GM23338 (cell line): ENCODE data around the gene FASN. TPM values are rescaled to one million over a fixed set of nuclear protein-coding genes. Genes with fewer than 3 reads are reported as not detected.

Source experiments
- ATAC-seq: fragments of 200-7000 bp; cut with Tn5 transposase; 3 replicates; pipeline ENCODE4 v1.9.1; 2020
- DNase-seq: peaks from one replicate; pipeline ENCODE4 v3.0.0-alpha.2; 2015; ENCODE audit warnings: low spot score
- H2AFZ ChIP-seq: fragments of 200-600 bp; sonication (generic); 2 replicates; pipeline ENCODE4 v1.8.0; 2016; ENCODE audit warnings: antibody characterized with exemption, mild to moderate bottlenecking, moderate library complexity
- H3F3A ChIP-seq: fragments of 200-600 bp; sonication (generic); replicated peaks from 2 replicates; pipeline ENCODE4 v1.8.0; 2017; ENCODE audit warnings: antibody characterized with exemption, mixed run types, low read depth
- H3K27ac ChIP-seq: fragments of 200-600 bp; sonication (generic); 2 replicates; pipeline ENCODE4 v1.6.1; 2016; ENCODE audit warnings: low read depth
- H3K27me3 ChIP-seq: fragments of 200-600 bp; sonication (generic); 2 replicates; pipeline ENCODE4 v1.8.0; 2016; ENCODE audit warnings: mild to moderate bottlenecking, mixed run types, moderate library complexity; ENCODE audit not compliant: insufficient read depth
- H3K36me3 ChIP-seq: fragments of 200-600 bp; sonication (generic); 2 replicates; pipeline ENCODE4 v1.8.0; 2016; ENCODE audit warnings: mild to moderate bottlenecking; ENCODE audit not compliant: insufficient read depth
- H3K4me1 ChIP-seq: fragments of 200-600 bp; sonication (generic); 2 replicates; pipeline ENCODE4 v1.8.0; 2016; ENCODE audit warnings: mild to moderate bottlenecking, moderate library complexity; ENCODE audit not compliant: insufficient read depth
- H3K4me2 ChIP-seq: fragments of 200-600 bp; sonication (generic); 2 replicates; pipeline ENCODE4 v1.7.1; 2017; ENCODE audit warnings: mixed run types
- H3K4me3 ChIP-seq: fragments of 200-600 bp; sonication (generic); 2 replicates; pipeline ENCODE4 v1.6.1; 2016; ENCODE audit warnings: mixed run types
- H3K79me2 ChIP-seq: fragments of 200-600 bp; sonication (generic); replicated peaks from 2 replicates; pipeline ENCODE4 v1.8.0; 2017; ENCODE audit warnings: mild to moderate bottlenecking; ENCODE audit not compliant: insufficient read depth
- H3K9me2 ChIP-seq: fragments of 200-600 bp; sonication (generic); 2 replicates; pipeline ENCODE4 v1.8.0; 2017; ENCODE audit not compliant: insufficient read depth
- H4K20me1 ChIP-seq: fragments of 200-600 bp; sonication (generic); replicated peaks from 2 replicates; pipeline ENCODE4 v1.8.0; 2017; ENCODE audit warnings: mild to moderate bottlenecking; ENCODE audit not compliant: insufficient read depth
- H3K27ac Mint-ChIP-seq: 2 replicates; pipeline ENCODE4 v1.8.0; 2020; ENCODE audit warnings: inconsistent platforms, mild to moderate bottlenecking, moderate library complexity, mixed read lengths
- H3K27me3 Mint-ChIP-seq: 3 replicates; pipeline ENCODE4 v1.8.0; 2022; ENCODE audit warnings: low read depth, mild to moderate bottlenecking, moderate library complexity, mixed read lengths, inconsistent platforms; ENCODE audit not compliant: insufficient read depth, poor library complexity
- H3K36me3 Mint-ChIP-seq: 3 replicates; pipeline ENCODE4 v1.8.0; 2021; ENCODE audit warnings: low read depth, mild to moderate bottlenecking, inconsistent platforms, moderate library complexity, mixed read lengths
- H3K4me1 Mint-ChIP-seq: 3 replicates; pipeline ENCODE4 v1.8.0; 2020; ENCODE audit warnings: mild to moderate bottlenecking, inconsistent platforms, mixed read lengths
- H3K4me3 Mint-ChIP-seq: 3 replicates; pipeline ENCODE4 v1.8.0; 2021; ENCODE audit warnings: moderate library complexity, mild to moderate bottlenecking, inconsistent platforms, mixed read lengths
- H3K9me3 Mint-ChIP-seq: 3 replicates; pipeline ENCODE4 v1.8.0; 2020; ENCODE audit warnings: moderate library complexity, mild to moderate bottlenecking, inconsistent platforms, mixed read lengths
- CREB1 ChIP-seq: fragments of 250-450 bp; sonication (Bioruptor Pico); IDR thresholded peaks from 2 replicates; pipeline ENCODE4 v1.5.0; 2020; ENCODE audit warnings: low read depth, mild to moderate bottlenecking, moderate library complexity
- EZH2 ChIP-seq: fragments of 200-600 bp; sonication (generic); IDR thresholded peaks from one replicate; pipeline ENCODE4 v1.8.0; 2017; ENCODE audit warnings: antibody characterized with exemption, mild to moderate bottlenecking, low read depth; ENCODE audit not compliant: unreplicated experiment
- EZH2phosphoT487 ChIP-seq: fragments of 200-600 bp; sonication (generic); IDR thresholded peaks from one replicate; pipeline ENCODE4 v1.8.1; 2018; ENCODE audit warnings: antibody characterized with exemption; ENCODE audit not compliant: unreplicated experiment
- JUNB ChIP-seq: IDR thresholded peaks from one replicate; pipeline ENCODE4 v1.6.1; 2016; ENCODE audit warnings: antibody characterized with exemption; ENCODE audit not compliant: unreplicated experiment
- NANOG ChIP-seq: IDR thresholded peaks from 2 replicates; pipeline ENCODE4 v1.6.1; 2016; ENCODE audit warnings: antibody characterized with exemption, borderline replicate concordance
- POLR2AphosphoS5 ChIP-seq: IDR thresholded peaks from 2 replicates; pipeline ENCODE4 v1.6.1; 2016; ENCODE audit warnings: antibody characterized with exemption, low read depth
- STAT1 ChIP-seq: IDR thresholded peaks from one replicate; pipeline ENCODE4 v1.6.1; 2016; ENCODE audit warnings: antibody characterized with exemption; ENCODE audit not compliant: unreplicated experiment
- ZNF114 ChIP-seq: fragments of 250-450 bp; sonication (Bioruptor Pico); IDR thresholded peaks from 2 replicates; pipeline ENCODE4 v1.5.0; 2020; ENCODE audit warnings: mild to moderate bottlenecking, moderate library complexity
- ZNF331 ChIP-seq: fragments of 250-450 bp; sonication (Bioruptor Pico); IDR thresholded peaks from 2 replicates; pipeline ENCODE4 v1.5.0; 2020; ENCODE audit warnings: low read depth, mild to moderate bottlenecking, moderate library complexity
- polyA plus RNA-seq: library from polyadenylated mRNA; unstranded; fragments of >200 nt; fragmentation: Nextera tagmentation; extraction: Ambion mirVana; gene quantifications from 2 replicates; pipeline ENCODE4 v1.2.1, GENCODE V29; 2016
- total RNA-seq: library from RNA; depleted of rRNA; stranded (reverse); fragments of >200 nt; shearing (Covaris generic); gene quantifications from 2 replicates; pipeline ENCODE4 v1.2.3, GENCODE V29; 2014
- TF ChIP-seq, protein P1 (sequence below): IDR thresholded peaks from one replicate; pipeline ENCODE4 v1.6.1; 2018; ENCODE audit warnings: antibody characterized with exemption; ENCODE audit not compliant: unreplicated experiment
- TF ChIP-seq, protein P2 (sequence below): IDR thresholded peaks from 2 replicates; pipeline ENCODE4 v1.6.1; 2016; ENCODE audit warnings: antibody characterized with exemption
- TF ChIP-seq, protein P3 (sequence below), 2 experiments: fragments of 200-600 bp in 1 of 2; sonication (generic) in 1 of 2; conservative IDR thresholded peaks; 2 replicates each; pipeline versions ENCODE4 v1.5.1 to v1.6.1; 2016 to 2017; ENCODE audit warnings: antibody characterized with exemption in 2 of 2, low read depth in 2 of 2, mild to moderate bottlenecking in 2 of 2, moderate library complexity in 1 of 2
- TF ChIP-seq, protein P4 (sequence below): fragments of 250-450 bp; sonication (Bioruptor Pico); IDR thresholded peaks from 2 replicates; pipeline ENCODE4 v1.5.0; 2020; ENCODE audit warnings: mild to moderate bottlenecking, moderate library complexity

FASN gene
- total and polyA plus RNA-seq, 2 experiments from 2014 or later, result 120 to 849 TPM

DNA sequence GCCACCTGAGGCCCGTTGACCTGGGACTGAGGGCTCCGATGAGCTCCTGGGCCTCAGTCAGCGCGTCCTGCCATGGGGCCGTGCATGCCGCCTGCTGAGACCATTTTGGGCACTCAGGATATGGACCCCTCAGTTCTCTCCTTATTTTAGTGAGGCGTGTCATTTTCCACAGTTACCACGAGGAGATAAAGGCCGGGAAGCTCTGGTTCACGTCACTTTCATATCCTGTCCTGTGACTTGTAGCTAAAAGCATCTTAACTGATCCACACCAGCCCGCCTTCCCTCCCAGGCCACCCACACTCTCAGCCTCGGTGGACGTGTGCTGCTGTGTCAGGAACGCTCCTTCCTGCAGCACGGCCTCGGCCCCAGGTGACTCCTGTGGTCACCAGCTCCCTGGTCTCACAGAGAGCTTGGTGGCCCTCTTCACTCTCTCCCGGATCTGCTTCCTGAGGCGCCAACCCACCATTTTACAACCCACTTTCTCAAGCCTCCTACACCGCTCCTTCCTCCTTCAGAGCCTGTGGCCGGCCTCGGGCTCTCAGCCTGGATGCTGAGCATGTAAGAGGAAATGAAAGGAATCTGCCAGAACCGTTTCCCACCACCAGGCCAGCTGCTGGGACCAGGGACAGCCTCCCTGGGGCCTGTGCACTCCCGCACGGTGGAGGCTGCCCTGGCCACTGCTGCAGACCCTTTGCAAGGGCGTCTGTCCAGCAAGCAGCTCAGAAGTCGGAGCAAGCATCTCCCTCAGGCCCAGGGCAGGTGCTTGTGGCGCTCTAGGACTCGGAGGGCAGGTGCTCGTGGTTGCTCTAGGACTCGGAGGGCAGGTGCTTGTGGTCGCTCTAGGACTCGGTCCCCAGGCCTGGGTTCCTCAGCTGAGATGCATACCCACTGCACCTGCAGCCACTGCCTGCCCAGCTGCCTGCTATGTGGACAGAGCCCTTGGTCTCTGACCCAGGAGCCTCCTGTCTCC lies 23.9 kb upstream of the FASN start:
- TF ChIP-seq POLR2AphosphoS5, result no peak
- TF ChIP-seq STAT1, result no peak
- no peak for TF ChIP-seq EZH2phosphoT487
- no peak for TF ChIP-seq NANOG
- TF ChIP-seq, protein P1, sequence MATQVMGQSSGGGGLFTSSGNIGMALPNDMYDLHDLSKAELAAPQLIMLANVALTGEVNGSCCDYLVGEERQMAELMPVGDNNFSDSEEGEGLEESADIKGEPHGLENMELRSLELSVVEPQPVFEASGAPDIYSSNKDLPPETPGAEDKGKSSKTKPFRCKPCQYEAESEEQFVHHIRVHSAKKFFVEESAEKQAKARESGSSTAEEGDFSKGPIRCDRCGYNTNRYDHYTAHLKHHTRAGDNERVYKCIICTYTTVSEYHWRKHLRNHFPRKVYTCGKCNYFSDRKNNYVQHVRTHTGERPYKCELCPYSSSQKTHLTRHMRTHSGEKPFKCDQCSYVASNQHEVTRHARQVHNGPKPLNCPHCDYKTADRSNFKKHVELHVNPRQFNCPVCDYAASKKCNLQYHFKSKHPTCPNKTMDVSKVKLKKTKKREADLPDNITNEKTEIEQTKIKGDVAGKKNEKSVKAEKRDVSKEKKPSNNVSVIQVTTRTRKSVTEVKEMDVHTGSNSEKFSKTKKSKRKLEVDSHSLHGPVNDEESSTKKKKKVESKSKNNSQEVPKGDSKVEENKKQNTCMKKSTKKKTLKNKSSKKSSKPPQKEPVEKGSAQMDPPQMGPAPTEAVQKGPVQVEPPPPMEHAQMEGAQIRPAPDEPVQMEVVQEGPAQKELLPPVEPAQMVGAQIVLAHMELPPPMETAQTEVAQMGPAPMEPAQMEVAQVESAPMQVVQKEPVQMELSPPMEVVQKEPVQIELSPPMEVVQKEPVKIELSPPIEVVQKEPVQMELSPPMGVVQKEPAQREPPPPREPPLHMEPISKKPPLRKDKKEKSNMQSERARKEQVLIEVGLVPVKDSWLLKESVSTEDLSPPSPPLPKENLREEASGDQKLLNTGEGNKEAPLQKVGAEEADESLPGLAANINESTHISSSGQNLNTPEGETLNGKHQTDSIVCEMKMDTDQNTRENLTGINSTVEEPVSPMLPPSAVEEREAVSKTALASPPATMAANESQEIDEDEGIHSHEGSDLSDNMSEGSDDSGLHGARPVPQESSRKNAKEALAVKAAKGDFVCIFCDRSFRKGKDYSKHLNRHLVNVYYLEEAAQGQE, result no peak
- TF ChIP-seq ZNF114 (CRISPR knock-in tag), result no peak
- TF ChIP-seq, protein P2, sequence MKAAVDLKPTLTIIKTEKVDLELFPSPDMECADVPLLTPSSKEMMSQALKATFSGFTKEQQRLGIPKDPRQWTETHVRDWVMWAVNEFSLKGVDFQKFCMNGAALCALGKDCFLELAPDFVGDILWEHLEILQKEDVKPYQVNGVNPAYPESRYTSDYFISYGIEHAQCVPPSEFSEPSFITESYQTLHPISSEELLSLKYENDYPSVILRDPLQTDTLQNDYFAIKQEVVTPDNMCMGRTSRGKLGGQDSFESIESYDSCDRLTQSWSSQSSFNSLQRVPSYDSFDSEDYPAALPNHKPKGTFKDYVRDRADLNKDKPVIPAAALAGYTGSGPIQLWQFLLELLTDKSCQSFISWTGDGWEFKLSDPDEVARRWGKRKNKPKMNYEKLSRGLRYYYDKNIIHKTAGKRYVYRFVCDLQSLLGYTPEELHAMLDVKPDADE, result no peak
- TF ChIP-seq, protein P3, sequence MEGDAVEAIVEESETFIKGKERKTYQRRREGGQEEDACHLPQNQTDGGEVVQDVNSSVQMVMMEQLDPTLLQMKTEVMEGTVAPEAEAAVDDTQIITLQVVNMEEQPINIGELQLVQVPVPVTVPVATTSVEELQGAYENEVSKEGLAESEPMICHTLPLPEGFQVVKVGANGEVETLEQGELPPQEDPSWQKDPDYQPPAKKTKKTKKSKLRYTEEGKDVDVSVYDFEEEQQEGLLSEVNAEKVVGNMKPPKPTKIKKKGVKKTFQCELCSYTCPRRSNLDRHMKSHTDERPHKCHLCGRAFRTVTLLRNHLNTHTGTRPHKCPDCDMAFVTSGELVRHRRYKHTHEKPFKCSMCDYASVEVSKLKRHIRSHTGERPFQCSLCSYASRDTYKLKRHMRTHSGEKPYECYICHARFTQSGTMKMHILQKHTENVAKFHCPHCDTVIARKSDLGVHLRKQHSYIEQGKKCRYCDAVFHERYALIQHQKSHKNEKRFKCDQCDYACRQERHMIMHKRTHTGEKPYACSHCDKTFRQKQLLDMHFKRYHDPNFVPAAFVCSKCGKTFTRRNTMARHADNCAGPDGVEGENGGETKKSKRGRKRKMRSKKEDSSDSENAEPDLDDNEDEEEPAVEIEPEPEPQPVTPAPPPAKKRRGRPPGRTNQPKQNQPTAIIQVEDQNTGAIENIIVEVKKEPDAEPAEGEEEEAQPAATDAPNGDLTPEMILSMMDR (conservative IDR thresholded peaks at IDR 0.05; ENCODE audit: low read depth in 2 of 2), result no peak
- TF ChIP-seq, protein P4, sequence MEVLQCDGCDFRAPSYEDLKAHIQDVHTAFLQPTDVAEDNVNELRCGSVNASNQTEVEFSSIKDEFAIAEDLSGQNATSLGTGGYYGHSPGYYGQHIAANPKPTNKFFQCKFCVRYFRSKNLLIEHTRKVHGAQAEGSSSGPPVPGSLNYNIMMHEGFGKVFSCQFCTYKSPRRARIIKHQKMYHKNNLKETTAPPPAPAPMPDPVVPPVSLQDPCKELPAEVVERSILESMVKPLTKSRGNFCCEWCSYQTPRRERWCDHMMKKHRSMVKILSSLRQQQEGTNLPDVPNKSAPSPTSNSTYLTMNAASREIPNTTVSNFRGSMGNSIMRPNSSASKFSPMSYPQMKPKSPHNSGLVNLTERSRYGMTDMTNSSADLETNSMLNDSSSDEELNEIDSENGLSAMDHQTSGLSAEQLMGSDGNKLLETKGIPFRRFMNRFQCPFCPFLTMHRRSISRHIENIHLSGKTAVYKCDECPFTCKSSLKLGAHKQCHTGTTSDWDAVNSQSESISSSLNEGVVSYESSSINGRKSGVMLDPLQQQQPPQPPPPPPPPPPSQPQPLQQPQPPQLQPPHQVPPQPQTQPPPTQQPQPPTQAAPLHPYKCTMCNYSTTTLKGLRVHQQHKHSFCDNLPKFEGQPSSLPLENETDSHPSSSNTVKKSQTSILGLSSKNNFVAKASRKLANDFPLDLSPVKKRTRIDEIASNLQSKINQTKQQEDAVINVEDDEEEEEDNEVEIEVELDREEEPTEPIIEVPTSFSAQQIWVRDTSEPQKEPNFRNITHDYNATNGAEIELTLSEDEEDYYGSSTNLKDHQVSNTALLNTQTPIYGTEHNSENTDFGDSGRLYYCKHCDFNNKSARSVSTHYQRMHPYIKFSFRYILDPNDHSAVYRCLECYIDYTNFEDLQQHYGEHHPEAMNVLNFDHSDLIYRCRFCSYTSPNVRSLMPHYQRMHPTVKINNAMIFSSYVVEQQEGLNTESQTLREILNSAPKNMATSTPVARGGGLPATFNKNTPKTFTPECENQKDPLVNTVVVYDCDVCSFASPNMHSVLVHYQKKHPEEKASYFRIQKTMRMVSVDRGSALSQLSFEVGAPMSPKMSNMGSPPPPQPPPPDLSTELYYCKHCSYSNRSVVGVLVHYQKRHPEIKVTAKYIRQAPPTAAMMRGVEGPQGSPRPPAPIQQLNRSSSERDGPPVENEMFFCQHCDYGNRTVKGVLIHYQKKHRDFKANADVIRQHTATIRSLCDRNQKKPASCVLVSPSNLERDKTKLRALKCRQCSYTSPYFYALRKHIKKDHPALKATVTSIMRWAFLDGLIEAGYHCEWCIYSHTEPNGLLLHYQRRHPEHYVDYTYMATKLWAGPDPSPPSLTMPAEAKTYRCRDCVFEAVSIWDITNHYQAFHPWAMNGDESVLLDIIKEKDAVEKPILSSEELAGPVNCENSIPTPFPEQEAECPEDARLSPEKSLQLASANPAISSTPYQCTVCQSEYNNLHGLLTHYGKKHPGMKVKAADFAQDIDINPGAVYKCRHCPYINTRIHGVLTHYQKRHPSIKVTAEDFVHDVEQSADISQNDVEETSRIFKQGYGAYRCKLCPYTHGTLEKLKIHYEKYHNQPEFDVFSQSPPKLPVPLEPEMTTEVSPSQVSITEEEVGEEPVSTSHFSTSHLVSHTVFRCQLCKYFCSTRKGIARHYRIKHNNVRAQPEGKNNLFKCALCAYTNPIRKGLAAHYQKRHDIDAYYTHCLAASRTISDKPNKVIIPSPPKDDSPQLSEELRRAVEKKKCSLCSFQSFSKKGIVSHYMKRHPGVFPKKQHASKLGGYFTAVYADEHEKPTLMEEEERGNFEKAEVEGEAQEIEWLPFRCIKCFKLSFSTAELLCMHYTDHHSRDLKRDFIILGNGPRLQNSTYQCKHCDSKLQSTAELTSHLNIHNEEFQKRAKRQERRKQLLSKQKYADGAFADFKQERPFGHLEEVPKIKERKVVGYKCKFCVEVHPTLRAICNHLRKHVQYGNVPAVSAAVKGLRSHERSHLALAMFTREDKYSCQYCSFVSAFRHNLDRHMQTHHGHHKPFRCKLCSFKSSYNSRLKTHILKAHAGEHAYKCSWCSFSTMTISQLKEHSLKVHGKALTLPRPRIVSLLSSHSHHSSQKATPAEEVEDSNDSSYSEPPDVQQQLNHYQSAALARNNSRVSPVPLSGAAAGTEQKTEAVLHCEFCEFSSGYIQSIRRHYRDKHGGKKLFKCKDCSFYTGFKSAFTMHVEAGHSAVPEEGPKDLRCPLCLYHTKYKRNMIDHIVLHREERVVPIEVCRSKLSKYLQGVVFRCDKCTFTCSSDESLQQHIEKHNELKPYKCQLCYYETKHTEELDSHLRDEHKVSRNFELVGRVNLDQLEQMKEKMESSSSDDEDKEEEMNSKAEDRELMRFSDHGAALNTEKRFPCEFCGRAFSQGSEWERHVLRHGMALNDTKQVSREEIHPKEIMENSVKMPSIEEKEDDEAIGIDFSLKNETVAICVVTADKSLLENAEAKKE, result no peak
- no peak for TF ChIP-seq JUNB
- no peak for TF ChIP-seq ZNF331 (CRISPR knock-in tag)
- TF ChIP-seq EZH2, result no peak
- no peak for TF ChIP-seq CREB1 (CRISPR knock-in tag)
- H3K79me2 ChIP-seq, result no peaks in the 10 kb centered on the region
- no peaks in the 10 kb centered on the region for H3K4me1 ChIP-seq
- H3K36me3 ChIP-seq, result no peaks in the 10 kb centered on the region
- no peaks in the 10 kb centered on the region; the same call in 1 of the 2 replicates for H4K20me1 ChIP-seq
- H3K9me2 ChIP-seq, result no peaks in the 10 kb centered on the region
- H3K27me3 ChIP-seq, result no peaks in the 10 kb centered on the region
- Mint-ChIP-seq H3K27ac (no peak overlapping the region), H3K4me1 (peaks cover 16% of the 10 kb centered on the region), H3K9me3 (no peaks in the 10 kb centered on the region), H3K27me3 (peaks cover 10% of the 10 kb centered on the region), H3K36me3 (peaks cover 3% of the 10 kb centered on the region; the same call in 1 of the 3 replicates), H3K4me3 (no peak overlapping the region)
- no peak overlapping the region for H3K4me2 ChIP-seq
- no peak for DNase-seq
- no peak overlapping the region for H3K27ac ChIP-seq
- ATAC-seq, result no peak
- H2AFZ ChIP-seq, result no peak overlapping the region
- H3K4me3 ChIP-seq, result no peak overlapping the region
- no peaks in the 10 kb centered on the region for H3F3A ChIP-seq
